IPS DF 4.7 (cell line): ENCODE results near the gene P4HA2.

Experiments
- DNase-seq: peaks from one replicate; pipeline ENCODE4 v3.0.0-alpha.2; 2013; ENCODE audit warnings: low spot score; ENCODE audit errors: extremely low read depth

The P4HA2 gene

DNA sequence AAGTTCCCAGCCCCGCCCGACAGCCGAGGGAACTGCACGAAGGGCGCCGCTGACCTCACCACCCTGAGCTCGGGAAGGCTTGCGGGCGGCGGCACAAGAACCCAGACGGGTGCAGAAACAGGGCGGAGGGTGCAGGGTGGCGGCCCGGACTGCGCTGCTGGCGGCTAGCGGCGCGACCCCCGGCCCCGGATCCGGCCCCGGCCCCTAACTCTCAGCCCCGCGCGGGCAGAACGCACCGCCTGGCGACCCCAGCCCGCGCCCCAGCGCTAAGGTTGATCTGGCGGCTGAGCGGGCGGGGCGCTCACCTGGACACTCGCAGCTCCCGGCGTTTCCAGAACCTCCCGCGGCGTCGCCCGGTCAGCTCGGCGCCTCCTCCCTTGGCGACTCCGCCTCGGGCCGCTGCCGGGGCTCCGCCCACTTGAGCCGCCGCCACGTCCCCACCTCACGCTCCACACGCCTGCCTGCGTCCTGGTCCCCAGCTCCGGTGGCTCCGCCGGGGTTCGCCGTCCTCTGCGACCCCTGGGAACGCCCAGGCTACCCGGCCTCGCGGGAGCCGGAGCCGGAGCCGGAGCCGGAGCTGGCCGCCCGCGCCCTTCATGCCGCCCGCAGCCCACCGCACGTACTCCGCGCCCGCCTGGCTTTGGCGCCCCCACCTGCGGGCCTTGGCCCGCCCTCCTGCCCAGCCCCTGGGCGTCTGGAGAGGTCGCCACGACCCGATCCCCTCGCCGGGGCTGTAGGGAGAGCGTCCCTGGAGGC, at the start of gene P4HA2:
P4HA2 (minus strand) TSS at position 369 of the 756 bp plus-strand sequence. CDS start 9,227 bp downstream, outside the sequence.
- DNase-seq = no peak

DNA sequence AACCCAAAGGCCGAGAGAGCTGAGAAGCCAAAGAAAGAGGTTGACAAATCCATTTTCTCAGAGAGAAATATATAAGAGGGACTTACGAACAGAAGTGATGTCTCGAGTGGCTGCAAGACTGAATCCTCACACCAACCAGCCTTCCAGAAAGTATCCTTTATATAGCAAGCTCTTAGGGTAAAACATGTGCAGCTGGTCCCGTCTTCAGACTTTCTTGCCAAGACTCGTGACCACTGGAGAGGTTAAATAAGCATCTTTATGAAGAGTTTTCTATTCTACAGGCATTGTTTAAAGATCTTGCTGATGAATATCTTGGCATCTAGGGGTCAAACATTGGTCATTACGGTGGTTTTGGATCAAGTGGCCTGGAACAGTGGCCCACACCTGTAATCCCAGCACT, 49.6 kb upstream of the P4HA2 start:
- DNase-seq = no peak

DNA sequence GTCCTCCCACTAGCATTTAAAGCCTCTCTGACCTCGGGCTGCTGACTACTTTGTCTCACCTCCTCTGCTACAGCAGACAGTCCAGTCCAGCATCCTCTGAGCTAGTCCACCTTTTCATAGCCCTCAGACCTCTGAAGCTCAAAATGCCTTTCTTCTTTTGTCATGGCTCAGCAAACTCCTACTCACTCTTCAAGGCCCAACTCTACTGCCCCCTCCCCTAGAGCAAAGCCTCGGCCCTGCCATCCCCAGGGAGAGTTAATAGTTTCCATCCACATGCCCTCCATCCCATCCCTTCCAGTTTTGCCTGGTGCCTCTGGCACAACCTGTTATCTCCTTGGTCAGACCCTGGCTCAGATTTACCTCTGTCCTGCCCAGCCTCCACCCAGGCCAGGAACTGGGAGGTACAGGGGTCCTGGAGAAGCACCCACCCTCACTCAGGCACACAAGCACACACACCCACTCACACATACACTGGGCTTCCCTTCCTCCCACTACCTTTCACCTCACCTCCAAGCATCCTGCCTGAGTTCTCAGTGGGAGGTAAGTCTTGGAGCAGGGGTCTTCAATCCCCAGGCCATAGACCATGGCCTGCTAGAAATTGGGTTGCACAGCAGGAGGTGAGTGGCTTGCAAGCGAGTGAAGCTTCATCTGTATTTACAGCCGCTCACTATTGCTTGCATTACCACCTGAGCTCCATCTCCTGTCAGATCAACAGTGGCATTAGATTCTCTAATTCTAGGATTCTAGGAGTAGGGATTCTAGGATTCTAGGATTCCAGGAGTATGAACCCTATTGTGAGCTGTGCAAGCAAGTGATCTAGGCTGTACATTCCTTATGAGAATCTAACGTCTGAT, 47.9 kb upstream of the P4HA2 start:
- no peak for DNase-seq

DNA sequence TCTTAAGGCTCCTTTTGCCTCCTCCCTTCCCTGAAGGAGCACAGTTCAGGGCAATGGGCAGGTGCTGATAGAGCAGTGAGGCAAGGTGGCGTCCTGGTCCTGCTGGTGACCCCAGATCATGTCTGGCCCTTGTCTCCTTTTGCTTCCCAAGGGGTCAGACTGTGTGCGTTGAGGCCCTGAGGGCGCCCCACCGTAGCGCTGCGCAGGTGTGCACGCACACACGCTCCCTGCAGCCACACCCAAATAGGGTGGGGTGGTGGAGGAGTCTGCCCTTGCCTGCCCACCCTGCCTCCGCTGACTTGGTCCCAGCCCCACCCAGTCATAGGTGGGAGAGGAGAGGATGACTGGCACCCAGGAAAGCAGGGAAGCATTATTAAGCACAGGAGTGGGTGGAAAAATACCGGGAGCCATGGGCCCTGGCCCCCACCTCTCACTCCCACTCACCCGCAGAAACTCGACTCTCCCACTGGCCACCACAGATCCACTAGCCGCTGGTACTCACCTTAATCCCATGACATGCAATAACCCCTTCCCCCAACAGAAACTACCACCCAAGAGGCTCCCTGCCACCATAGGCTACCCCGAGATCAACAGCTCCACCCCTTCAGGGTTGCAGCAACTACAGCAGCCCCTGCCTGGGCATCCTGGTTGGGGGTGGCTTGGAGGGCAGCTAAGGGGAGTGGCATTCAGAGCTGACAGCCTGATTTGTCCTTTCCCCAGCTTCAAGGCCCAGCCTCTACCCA, 46.6 kb upstream of the P4HA2 start:
- no peak for DNase-seq

DNA sequence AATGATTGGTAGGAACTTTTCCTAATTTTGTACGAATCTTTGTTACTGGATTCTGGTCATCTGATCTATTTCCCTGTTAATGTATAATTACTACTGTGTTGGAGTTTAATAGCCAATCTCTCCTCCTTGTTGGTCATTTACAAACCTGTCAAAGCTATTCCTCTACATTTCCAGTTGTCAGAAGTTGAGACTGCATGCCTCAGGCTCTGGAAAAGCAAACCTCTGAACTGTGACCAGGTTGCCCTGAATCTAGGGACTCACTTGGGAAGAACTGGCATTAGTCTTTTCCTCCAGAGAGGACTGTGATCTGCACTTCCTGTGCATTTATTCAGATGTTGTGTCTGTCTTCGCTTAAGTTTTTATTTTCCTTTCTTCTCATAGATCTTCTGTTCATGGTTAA, 46.0 kb upstream of the P4HA2 start:
- DNase-seq = no peak

DNA sequence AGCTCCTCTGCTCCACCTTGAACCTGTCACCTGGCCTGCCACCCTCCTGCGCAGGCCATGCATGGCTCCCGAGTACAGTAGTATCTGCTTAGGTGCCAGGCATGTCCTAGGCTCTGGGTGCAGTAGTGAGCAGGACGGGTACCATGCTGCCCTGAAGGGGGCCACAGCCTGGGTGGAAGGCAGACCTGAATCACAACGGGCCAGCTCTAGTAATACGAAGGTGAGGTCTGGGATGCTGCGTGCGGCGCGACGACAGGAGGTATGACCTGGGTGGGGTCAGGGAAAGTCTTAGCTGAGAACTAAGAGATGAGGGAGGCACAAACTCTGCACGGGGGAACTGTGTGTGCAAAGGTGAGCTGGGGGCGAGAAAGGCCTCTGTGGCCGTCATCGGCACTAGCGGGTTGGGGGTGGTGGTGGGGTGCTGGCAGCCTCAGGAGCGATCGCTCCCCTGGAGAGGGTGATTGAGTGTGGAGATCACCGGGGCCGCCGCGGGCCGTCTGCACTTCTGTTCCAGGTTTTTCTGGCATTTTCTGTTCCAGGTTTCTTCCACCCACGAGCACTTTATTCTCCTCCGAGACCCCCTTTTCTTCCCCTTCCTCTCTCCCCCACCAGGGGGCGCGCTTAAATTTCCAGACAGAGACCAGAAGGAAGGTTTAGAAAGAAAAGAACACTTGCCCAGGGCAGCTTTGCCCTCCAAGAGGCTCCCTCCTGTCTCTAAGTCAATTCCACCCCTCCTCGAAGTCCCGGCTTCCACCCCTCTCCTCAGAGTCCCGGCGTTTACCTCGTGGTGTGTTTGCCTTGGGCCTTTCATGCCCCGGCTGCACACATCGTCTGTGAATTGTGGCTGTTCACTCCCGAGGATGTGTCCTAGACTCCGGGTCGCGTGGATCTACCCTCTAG, 44.9 kb upstream of the P4HA2 start:
- DNase-seq = no peak

DNA sequence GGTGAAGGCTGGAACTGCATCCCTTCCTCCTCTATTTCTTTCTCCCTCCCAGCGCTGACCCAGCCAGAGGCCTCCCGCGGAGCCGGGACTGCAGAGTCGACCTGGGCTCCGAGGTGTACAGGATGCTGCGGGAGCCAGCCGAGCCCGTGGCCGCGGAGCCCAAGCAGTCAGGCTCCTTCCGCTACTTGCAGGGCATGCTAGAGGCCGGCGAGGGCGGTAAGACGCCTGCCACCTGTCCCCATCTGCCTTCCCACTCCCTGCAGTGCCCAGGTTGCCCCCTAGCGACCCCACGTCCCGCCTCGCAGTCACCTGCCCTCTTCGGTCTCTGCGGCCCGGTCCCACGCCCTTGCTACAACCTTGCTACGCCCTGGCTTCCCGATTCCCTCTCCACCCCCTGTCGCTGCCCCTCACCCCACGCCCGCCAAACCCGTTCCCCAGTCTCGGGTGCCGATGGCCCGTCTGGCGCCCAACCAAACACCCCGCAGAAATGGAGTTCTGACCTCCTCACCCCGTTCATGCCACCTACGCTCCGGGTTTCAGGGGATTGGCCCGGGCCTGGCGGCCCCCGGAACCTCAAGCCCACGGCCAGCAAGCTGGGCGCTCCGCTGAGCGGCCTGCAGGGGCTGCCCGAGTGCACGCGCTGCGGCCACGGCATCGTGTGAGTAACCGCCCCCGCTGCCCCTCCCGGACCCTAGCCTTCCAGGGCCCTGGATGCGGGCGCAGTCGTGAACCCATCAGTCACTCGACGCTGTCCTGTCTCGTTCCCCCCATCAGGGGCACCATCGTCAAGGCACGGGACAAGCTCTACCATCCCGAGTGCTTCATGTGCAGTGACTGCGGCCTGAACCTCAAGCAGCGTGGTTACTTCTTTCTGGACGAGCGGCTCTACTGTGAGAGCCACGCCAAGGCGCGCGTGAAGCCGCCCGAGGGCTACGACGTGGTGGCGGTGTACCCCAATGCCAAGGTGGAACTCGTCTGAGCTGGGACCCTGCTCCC, 43.9 kb upstream of the P4HA2 start:
- DNase-seq = no peak

DNA sequence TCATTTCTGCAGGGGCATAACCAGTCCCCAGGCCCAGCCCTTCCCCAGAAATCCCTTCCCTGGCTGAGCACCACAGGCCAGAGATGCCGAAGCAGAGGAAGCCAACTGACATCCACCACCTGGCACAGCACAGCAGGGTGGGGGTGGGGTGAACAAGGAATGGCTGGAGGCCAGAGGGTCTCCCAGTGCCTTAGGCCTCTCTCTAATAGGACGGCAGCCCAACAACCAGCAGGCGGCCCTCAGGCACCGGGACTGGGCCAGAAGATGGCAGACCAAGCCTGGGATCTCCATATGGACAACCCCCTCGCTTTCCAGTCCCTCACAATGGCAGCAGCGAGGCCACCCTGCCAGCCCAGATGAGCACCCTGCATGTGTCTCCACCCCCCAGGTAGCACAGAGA, 43.1 kb upstream of the P4HA2 start:
- no peak for DNase-seq

DNA sequence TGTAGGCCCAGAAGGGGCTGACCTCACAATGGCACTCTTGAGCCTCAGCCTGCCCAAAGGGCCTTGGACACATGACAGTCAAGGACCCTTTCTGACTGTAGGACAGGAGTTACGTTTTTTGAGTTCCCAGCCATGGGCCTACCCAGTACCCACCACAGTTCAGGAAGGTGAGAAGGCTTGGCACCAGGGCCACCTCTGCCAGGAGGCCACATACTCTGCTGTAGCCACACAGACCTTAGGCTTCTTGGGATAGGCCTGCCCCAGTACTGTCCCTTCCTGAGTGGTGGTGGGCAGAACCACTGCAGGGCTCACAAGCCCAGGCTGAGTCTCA, 42.6 kb upstream of the P4HA2 start:
- no peak for DNase-seq

DNA sequence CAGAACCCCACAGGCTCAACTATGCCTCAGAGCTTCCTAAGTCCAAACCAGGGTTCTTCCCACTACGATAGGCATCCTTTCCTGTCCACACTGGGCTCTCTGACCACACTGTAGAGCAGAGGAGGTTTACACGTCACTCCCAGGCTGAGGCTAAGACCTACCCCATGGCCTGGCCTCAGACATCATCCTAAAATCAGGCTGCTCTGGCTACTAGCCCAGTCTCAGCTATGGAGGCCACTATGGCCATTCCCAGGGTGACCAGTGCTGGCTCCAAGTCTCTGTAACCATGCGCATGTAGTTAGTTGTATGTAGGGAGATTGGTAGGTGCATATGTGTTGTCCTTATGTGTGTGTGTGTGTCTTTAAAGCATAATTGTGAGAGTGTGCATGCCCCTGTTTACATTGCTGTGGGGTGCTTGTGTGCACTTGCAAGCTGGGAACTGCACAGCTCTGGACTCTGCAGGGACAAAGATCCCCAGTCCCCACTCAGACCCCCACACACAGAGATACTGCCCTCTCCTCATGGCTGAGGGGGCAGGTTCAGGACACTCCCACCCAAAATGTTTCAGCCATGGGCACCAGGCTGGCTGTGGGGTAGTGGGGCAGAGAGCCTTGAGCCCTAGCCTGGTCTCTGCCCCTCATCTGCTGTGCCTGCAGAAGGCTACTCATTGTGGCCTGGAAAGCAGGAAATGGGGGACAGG, 42.1 kb upstream of the P4HA2 start:
- no peak for DNase-seq

DNA sequence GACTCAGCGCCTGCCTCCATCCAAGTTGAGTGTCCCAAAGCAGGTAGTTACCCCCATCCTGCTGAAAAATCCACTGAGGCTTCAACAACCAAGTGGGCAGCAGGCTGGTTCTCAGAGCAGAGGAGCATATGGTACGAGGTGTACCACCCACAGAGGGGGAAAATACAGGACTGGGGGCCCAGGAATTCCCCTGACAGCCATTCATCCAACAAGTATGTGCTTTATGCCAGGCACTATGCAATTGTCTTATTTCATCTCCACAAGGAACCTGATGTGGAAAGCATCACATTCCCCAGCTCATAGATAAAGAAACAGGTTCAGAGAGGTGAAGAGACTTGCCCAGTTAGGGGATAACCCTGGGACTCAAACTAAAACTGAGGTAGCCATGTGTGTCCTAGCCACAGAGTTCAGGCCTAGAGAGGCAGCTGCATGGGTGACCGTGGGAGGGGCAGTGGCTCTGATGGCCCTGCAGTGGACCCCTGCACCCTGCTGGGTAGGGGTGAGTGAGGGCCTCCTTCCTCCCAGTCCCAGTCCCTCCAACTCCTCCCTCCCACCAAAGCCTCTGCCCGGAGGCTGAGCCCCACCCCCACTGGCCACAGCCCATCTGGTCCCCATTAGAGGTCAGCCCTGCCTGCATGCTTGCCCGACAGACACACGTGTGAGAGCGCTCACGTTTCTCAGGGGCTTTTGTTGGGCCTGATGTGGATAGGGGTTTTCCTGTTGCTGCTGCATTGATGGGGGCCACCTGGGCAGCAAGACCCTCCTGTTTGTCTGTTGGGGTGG, 41.3 kb upstream of the P4HA2 start:
- DNase-seq = no peak

DNA sequence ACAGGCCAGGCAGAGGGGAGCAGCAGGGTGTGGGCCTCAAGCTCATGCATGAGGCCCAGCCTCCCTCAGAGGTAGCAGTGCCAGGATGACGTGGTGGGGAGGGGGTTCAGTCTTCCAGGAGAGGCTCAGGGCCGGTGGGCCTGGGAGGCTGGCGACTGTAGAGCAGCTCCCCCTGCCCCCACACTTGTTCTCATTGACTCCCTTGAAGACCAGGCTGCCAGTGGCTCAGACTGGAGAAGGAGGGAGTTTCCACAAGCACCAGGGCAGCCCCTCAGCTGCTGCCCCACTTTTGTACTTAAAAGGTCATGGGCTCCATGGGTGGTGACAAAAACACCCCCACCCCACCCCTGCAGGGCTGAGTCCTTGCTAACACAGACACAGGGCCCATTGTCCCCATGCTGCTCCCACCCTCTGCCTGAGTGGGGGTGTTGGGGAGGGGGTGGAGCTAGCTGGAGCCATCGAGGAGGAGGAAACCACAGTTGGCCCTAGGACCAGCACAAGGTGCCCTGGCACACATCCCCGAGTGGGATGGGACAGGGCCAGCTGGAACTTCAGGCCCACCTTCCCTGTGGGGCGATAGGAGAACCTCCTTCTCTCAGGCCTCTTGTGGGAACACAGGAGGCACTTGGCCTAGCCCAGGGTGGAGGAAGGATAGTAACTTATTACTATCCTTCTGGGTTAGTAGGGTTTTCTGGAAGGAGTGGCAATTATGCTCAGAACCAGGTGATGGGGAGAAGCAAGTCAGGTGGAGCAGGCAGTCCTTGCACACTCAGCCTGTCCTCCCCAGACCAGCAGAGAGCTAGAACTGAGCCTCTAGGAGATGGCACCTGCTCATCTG, 40.5 kb upstream of the P4HA2 start:
- no peak for DNase-seq

DNA sequence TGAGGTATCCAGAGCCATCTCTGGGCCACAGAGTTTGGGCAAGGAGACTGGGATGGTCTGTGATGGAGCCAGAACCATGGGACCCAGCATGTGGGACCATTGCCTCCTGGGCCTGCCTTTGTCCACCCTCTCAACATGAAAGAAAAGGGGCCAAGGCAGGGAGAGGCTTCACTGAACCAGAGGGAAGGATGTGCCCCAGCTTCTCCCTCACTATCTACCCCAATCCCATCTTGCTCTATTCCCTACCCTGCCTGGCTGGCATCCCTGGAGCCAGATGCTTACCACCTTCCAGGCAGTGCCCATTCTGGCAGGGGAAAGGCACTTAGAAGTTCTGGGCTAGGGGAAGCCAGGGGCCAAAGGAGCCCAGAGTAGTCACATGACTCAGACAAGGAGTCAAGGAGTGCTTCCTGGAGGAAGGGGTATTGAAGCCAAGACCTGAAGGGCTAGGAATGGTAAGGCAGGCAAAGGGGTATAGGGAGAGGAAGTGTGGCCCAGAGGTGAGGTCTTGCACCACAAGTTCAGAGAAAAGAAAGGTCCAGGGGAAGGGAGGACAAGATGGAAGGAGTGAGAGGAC, 39.6 kb upstream of the P4HA2 start:
- DNase-seq = no peak

DNA sequence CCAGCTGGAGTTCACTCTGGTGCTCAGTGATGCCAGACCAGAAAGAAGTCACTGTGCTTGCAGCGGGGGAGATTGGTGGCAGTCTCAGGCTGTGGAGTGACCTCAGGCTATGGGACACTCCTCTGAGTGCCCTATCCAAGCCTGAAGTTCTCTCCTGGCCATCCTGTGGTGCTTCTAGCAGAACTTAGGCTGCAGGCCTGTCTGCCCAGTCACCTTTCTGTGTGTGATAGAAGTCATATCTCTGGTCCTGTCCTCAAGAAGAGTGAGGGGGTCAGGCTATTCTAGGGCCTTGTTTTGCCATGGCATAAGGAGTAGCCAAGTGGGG, 39.1 kb upstream of the P4HA2 start:
- no peak for DNase-seq

DNA sequence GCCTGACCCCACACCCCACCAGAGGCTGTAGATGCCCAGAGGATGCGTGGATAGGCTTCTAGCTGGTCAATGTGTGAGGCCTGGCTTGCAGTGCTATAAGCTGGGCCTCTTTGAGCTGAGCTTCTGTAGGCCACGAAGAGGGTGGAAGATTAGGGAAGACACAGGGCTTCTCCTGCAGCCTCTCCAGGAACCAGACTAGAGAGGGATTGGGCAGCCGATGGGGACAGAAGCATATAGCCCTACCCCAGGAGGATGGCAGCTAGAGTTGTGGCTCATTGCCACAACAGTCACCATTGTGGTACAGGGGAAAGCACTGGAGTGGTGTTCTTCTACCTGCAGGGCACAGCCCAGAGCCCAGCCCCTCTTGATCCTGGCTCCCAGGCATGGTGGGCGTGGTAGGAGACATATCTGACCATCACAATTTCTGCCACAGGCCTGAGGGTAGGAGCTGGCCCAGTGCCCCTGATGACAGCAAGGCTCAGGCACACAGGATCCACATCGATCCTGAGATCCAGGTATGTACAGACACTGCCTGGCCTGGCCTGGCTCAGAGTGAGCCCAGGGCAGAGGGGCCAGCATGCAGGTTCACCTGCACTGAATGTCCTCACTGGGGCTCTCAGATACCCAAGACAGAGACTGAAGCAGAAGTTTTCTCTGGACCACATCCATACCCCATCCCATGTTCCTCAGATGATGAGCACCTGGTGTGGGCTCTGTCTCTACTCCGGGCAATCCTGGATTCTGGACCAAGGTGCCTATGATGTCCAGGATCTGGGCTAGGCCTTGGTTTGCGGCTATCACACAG, 38.6 kb upstream of the P4HA2 start:
- no peak for DNase-seq

DNA sequence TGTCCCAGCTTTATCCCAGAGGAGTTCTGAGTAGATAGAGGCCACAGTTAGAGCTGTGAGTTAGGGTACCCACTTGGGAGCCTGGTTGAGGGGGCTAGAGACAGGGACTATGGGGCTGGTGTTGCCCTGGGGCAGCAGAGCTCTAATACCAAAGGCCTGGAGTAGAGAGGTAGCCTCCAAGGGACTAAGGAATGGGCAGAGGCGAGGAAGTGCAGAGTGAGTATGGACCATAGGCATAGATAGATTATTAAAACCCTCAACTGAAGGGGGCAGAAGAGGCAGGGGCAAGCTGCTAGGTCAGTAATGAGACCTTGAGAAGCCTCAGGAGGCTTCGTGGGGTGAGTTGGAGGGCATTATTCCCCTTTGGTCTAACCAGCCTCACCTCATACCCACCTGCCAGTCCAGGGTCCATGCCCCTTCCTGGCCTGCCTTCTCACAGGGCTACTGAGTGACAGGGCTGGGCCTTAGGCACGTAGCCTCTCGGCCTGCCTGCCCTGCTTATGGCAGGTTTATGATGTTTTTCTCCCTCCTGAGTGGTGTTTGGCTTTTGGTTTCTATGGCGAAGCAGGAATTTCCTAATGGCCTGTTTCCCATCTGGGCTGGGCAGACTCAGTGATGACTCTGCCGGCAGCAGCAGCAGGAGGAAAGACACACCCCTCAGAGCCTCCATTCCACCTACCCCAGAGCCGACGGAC, 37.8 kb upstream of the P4HA2 start:
- DNase-seq = no peak
